NCI-H1436 (cell line): ENCODE measurements around the gene ENOX1.

Source experiments
- DNase-seq: peaks from one replicate; lab custom pipeline; 2025; lab: John Stamatoyannopoulos, UW

The ENOX1 gene

DNA sequence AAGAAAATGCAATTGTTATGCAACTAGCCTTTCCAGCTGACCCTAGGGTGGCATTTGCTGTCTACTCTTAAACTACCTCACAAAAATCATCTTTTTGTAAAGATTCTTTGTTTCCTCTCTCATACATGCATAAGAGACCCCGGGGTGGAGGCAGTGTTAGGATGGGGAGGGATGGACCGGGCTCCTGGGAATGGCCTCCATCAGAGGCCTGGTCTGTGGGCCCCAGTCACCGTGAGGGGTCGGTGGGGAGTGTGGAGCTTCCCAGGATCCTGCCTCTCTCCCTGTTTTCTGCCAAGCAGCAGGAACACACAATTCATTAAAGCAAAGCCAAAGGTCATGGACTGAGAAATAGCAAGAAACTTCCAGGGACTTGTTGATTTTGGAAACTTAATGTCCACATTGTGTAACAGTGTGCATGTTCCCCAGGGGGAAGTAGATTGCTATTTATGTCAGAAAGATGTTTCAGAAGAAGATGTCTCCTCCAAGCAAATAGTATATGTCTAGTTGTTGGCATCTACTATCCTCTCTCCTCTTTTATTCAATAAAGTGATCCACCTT, 241.4 kb downstream of the ENOX1 start:
- no peak for DNase-seq

DNA sequence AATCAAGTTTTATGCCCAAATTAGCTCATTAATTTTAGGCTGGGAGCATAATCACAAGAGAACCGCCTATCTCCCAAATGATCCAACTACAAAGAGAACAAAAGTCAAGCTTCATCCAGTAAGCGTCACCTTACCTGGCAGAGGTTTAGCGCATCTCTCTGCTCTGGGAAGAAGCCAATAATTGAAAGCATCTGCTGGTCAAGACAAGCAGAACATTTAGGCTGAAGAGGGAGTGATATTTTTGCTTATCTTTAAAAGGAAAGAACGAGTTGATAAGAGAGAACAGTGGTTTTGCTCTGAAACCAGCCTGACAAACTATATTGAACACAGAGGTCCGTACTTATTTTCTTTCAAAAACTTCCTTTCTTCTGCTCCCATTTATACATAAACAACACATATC, 242.1 kb downstream of the ENOX1 start:
- DNase-seq, result no peak

DNA sequence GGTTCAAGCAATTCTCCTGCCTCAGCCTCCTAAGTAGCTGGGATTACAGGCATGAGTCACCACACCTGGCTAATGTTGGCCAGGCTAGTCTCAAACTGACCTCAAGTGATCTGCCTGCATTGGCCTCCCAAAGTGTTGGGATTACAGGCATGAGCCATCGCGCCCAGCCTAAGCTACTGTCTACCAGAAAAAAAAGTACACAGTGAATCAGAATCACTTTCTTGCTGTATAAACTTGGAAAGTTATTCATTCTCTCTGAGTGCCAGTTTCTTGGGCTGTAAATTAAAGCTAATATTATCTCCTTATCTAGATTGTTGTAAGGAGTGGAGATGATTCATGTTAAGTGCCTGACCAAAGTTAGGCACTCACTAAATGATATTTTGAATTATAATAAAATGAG, 242.8 kb downstream of the ENOX1 start:
- DNase-seq, result no peak

DNA sequence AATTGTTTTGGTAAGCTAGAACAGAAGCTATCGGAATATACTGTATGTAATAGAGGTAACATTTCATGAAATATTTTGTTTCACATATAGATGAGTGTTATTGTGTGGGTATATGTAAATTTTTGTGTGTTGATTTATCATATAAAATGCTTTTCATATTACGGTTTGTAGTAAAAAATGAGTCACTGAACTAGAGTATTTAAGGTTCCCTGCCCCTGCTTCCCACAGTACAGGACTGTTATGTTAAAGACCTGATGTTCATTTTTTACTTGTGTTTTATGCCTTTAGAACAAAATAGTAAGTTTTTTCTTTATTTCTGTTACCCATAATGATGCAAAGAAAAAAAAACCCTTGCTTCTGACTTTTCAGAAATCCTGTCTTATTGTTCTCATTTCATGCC, 243.4 kb downstream of the ENOX1 start:
- no peak for DNase-seq

DNA sequence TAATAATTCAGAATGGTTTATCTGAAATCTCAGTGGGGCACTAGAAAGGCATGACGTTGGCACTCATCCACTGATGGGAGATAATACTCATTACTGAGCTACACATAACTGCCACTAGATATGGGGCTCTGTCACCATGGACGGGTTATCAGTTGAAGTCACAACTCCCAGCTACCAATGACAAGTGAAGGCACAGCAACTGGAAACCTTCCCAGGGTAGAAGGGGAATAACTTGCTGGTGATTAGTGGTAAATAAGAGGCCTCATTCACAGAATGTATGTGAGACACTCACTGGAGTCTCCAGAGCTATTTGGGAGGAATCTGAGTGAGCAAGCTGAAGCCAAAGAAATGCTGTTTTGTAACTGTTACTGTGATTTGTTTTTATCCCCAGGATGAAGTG, 249.6 kb downstream of the ENOX1 start:
- DNase-seq, result no peak

DNA sequence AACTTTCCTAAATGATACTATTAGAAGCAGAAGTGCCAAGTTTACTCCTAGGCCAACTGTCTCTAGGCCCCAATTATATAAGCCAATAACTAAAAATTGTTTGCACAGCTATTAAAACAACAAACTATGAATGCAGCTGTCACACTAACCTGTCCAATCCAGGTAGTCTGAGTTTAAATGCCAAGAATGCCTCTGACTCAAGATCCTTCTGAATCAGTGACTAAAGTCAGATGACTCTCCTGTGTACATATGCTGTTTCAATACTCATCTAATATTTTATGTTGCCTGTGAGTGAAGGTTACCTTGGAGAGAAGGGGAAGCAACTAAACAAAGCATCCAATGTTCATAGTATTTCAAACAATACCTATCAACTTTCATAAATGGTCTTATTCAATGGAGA, 257.0 kb downstream of the ENOX1 start:
- DNase-seq, result no peak

DNA sequence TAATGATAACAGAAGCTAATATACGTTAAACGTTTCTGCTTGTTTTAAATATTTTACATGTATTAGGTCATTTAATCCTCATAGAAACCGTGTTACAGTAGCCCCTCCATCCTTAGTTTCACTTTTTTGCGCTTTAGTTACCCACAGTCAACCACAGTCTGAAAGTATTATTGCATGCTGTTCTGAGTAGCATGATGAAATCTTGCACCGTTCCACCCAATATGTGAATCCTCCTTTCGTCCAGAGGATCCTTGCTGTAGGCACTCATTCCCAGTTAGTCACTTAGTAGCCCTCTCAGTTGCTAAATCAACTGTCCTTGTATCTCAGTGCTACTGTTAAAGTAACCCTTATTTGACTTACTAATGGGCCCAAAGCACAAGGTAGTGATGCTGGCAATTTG, 257.8 kb downstream of the ENOX1 start:
- no peak for DNase-seq

DNA sequence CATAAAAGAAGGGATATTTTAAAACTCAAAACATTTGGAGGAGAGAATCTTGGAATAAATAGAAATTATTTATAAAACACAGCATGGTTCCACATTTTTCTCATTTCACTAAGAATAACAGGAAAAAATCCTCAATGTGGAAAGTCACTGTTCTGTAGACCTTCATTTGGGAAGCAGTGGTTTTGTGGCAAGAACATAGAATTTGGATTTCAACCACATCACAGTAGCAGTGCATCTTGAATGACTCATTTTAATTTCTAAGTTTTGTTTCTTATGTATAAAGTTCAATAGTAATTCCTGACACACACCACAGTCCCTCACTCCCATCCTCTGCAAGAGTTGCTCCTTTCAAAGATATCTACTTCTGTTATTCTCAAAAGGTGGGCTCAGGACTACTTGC, 264.0 kb downstream of the ENOX1 start:
- no peak for DNase-seq

DNA sequence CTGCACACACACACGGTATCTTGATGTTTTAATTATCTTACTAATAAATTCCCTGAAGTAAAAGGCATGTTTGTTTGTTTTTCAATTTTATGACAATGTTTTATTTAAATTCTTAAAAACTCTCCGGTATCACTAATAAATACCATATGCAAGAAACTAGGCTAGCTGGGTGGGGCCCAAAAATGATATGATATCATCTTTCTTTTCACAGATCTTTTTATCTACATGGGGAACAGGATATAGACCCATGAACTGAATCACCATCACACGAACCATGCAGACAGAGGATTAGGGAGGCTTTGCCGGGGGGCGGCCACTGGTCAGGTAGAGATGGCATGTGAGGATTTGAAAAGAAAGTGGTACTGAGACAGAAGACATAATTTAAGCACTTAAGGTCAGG, 266.4 kb downstream of the ENOX1 start:
- DNase-seq, result no peak

DNA sequence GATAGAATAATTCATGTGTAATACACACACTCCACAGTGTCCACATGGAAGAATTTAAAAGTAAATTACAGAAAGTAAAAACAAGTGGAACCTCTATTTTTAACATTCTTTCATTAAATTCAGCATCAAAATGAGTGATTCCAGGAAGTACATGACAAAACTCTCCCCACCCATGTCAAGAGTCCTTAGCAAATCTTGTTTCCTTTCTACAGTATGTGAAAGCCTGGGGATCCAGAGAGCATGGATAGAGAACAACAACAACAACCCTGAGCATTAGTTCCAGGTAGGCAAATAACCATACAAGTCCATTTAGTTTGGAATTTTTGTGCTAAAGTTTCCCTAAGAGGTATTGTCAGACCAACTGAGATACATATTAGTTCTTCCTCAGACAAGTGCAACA, 267.9 kb downstream of the ENOX1 start:
- no peak for DNase-seq

DNA sequence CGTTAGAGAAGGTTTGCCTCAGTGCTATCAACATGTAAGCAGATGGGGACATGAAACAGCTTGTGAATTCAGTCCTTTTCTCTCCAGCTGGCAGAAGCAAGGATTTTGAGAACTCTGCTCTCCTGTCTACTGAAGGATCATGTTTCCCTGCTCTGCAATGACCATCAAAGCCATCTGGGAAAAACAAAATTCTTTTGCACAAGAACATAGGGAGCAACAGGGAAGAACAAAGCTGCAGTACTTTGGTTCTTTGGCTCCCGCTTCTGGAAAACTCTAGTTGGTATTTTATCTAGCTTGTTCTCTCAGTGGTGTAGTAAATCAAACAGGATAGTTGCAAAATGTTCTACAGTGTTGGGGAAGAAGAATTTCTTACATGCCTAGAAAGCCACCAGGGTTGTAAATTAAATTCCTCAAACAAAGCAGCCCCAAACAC, 270.4 kb downstream of the ENOX1 start:
- DNase-seq, result no peak

DNA sequence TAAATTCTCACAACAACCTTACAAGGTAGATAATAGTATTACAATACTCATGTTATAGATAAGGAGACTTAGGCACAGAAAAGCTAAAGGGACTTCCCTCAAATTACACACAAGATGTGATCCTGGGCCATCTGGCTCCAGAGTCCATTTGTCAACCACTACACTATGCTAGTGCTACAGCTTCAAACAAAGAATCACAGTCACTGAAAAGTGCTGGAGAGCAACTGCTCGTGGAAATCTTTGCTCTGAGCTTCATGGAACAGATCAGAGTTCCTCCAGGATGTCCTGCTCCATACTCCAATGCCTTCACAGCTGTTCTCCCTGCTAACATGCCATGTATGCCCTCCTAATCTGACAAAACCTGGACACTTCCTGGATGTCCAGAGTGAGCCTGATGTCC, 271.2 kb downstream of the ENOX1 start:
- DNase-seq, result no peak

DNA sequence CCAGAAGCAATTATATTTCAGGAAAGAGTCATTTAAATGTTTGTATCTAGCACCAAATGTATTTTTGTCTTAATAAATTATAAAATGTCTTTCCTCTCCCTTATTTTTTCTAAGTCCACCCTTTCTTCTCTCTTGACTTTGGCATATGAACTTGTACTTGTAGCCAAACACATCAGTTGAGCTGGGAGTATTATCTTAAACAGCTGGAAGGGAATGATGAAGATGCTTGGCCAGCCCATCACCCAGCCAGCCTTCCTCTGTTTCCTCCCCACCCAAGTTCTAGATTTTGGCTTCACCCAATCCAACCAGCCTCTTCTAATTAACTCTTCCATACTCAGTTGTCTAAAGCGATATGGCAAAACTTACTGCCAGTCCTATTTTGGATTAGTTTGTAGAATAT, 272.5 kb downstream of the ENOX1 start:
- DNase-seq, result no peak

DNA sequence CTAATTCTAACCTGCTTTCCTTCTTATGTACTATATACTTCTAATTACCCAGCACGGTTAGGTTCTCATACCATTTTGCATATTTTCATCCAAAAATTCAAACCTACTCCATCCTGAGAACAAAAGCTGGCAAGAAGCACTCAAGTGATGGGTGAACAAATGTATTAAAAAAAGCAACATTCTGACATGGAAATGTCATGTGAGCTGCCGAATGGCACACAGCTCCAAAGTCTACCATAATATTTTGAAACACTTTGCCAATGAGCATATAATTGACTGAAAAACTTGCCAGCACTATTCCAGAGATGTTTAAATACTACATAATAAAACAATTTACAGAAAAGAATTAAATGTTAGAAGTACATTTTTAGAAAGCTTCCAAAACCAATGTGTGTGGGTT, 274.6 kb downstream of the ENOX1 start:
- DNase-seq, result no peak

DNA sequence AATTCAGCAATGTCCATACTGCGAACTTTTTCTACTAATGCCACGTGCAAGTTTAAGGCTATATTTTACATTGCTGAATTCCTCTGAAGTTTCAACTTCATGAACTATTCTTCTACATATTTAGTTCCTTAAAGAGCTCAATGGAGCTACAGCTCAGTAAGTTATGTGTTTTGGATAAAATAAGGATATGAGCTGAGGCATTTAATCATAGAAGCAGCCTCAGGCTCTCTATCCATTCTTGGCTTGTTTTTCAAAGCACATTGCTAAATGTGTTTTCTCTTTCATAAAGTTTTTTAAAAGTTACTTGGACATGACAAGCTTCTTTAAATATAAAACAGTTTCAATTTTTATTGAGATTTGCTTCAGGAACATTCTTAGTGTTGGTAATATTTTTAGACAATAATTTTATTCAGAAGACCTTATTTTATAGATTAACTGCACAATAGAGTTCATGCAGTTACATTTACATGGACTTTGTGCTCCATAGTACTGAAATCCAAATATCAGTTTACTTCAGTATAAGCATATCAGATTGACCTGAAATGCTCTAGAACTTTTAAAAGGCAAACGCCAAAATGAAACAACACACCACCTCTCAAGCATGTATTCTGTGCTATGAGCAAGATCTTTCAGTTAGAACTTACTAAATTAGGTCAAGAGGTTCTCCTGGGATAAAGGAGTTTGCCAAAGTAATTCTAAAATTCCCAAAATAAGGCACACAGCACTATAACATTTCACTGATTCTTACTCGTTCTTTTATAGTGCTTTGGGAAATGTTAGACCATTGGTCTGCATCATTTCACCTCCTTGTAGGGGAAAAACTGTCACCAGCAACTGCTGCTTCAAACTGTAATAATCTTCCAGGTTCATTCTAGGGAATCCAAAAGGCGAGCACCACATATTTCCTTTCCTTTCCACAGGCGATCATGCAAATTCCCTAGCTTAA, 275.5 kb downstream of the ENOX1 start:
- no peak for DNase-seq

DNA sequence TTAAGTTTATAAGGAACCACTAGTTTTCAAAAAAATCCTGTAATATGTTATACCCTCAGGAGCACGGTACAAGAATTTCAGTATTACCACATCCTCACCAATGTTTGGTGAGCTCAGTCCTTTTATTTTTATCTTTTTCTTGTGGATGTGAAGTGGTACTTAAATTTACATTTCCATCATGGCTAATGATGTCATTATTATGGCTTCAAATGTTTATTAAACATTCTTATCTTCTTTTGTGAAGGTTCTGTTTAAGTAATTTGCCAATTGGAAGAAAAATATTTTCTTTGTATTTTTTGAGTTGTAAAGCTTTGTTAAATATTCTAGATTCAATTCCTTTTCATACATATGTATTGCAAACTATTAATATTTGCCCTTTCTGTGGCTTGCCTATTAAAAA, 291.0 kb downstream of the ENOX1 start:
- DNase-seq, result no peak

DNA sequence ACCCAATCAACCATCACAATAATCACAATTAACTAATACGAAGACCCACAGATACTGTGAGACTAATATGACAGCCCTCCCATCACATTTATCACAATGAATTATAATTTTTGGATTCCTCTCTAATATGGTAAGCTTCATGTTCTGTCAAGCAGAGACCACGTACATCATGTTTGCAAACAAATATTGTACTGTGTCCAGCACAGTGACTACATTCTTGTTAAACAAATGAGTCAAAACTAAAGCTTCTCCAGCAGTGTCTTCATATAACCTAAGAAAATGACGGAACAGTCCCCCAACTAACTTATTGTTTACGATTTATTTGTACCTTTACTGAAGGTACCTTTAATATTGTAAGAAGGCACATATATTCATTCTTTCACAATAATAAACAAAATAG, 292.6 kb downstream of the ENOX1 start:
- no peak for DNase-seq

DNA sequence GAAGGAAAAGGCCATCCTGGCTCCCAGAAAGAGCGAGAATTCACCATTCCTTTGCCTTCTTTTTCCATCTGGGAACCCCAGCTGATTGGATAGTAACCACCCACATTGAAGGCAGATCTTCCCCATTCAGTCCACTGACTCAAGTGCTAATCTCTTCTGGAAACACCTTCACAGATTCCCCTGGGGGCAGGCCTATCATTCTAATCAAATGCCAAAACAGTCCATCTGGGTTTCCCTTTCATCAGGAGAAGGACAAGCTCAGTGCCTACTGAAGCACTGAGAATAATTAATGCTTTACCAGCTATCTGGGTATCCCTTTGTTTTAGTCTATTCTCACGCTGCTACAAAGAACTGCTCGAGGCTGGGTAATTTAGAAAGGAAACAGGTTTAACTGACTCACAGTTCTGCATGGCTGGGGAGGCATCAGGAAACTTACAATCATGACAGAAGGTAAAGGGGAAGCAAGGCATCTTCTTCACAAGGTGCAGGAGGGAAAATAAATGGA, 293.2 kb downstream of the ENOX1 start:
- no peak for DNase-seq

DNA sequence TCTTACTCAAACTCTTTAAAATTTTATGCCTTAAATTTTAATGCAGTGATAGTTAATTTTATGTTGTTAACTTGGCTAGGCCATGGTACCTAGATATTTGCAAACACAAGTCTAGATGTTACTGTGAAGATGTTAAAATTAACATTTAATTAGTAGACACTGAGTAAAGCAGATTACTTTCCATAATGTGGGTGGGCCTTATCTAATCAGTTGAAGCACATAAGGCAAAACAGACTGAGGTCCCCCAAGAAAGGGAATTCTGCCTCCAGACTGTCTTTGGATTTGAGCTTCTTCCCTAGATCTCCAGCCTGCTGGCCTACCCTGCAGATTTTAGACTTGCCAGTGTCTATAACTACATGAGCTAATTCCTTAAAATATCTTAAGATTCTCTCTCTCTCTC, 294.0 kb downstream of the ENOX1 start:
- DNase-seq, result no peak

DNA sequence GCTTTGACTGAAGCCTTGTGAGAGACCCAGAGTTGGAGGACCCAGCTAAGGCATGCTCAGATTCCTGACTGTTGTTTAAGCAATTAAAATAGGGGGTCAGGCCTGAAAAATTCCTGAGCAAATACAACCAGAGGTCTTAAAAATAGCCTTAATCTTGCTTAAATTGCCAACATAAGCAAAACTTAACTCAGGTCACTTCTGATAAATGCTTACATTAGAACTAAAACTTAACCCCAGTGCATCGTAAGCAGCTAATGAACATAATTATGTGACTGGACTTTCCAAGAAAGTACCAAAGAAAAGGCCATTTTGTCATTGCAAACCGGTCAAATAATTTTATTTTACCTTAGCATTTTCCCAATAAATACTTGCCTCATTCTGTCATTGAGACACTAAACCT, 294.5 kb downstream of the ENOX1 start:
- no peak for DNase-seq

DNA sequence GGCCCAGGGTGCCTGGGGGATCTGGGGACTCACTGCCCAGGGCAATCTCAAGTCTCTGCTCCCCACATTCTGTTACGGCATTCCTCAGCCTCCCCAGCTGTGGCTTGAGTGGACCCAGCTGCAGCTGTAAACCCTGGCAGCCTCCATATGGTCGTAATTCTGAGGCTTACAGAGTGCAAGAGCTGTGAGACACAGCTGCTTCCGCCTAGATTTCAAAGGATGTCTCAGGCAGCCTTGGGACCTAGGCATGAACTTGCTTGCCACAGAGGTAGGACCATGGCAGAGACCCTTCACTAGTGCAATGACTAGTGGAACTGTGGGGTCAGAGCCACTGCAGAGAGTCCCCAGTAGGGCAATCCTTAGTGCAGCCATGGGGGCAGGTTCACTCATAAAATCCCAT, 297.5 kb downstream of the ENOX1 start:
- no peak for DNase-seq

DNA sequence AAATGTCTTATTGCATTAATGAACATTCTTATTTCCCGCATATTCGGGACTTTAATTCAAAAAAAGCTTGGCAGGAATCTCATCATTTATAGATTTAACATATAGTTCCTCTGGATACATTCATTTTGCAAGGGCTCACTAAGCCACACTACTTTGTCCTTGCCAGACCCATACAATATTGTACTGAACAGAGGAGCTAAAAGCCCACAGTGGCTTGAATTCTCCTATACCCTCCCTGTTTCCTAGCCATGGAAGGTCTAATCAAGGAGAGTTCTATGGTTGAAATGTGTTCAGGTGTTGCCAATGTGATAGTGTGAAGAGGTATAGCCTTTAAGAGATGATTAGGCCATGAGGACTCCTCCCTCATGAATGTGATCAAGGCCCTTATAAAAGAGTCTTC, 298.9 kb downstream of the ENOX1 start:
- no peak for DNase-seq

DNA sequence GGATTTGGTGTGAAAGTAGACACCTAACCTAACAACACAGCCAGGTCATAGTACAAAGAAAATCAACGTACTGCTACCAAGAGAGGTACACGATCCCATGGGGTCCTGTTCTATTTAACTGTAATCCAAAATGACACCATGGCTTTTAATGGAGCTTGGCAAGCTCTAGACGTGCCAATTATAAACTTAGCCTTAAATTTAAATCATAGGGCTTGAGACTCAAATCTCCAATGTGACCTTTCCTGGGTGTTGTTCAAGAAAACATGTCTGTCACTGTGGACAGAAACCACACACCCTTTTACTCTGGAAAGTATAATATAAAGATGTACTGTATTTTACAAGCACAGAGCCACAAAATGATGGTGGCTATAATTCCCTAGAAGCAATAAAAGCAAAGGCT, 299.3 kb downstream of the ENOX1 start:
- no peak for DNase-seq
